RWPE1 (cell line): Measurements from ENCODE around the gene C11orf91.

Experiments used
- CTCF ChIA-PET: fragments of 350-600 bp; sonication (Branson Sonifier 250); formaldehyde crosslinking; extraction: SDS; loops from one replicate; lab custom pipeline; 2021; lab: Yijun Ruan, JAX
- POLR2A ChIA-PET: fragments of 400-600 bp; formaldehyde crosslinking; extraction: SDS; loops from one replicate; lab custom pipeline; 2020; ENCODE audit warnings: antibody characterized with exemption; ENCODE audit not compliant: low non-redundant PET; lab: Yijun Ruan, JAX
- DNase-seq: peaks from one replicate; pipeline ENCODE4 v3.0.0; 2012; ENCODE audit warnings: low spot score
- H3K27ac ChIP-seq: fragments of 450-650 bp; 2 replicates; pipeline ENCODE4 v1.5.1; 2017
- TF ChIP-seq, protein P1 (sequence below): fragments of 450-650 bp; conservative IDR thresholded peaks from 2 replicates; pipeline ENCODE4 v1.5.1; 2017; ENCODE audit warnings: low read depth, mild to moderate bottlenecking

C11orf91 gene

DNA sequence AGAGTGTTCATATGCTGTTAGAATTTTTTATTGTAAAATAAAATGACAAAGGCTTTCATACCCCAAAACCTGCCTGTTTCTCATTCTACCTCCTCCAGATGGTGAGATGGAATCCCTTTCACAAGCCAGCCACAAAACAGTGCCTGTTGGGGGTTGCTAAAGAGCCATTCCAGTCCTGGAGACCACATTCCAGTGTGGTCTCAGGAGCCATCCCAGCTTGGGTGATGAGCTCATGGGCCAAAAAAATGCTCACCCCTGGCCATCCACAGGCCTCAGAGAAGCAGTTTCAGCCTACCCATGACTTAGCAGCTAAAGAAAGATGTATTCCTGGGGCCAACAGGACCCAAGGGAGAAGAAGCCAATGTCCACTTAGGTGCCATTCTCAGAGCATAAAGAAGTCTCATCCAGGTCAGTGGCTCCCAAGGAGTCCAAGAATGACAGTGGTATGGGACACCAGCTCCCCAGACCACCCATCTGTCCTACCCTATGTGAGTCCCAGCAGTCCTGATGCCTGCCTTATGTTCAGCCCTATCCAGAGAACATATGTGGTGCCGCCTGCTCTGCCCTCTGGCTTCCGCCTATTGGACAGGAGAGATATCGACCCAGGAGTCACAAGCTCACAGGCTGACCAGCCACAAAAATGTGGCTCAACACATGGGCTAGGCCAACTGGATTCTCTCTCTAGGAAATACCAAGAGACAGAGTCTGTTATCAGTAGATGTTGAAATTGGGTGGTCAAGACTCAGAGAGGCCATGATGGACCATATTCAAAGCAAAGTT, 26.4 kb downstream of the C11orf91 start:
- CTCF ChIA-PET: no interaction called here

DNA sequence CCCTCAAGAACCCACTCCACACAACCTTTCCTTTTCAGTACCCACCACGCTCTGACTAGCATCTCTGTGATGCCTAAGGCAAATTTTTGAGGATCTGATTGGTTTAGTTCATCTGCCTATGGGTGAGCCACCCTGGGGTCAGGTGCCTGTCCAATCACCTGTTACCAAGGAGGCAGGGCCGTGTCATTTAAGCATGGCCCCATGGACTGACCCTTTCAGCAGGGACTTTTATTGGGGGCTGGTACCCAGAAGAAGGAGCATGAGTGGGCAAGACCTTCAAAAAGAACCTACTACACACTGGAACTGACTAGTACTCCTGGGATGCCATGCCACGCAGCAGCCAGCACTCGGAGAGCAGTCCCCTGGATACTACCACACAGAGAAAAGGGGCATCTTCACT, 28.4 kb downstream of the C11orf91 start:
- TF ChIP-seq, protein P1, sequence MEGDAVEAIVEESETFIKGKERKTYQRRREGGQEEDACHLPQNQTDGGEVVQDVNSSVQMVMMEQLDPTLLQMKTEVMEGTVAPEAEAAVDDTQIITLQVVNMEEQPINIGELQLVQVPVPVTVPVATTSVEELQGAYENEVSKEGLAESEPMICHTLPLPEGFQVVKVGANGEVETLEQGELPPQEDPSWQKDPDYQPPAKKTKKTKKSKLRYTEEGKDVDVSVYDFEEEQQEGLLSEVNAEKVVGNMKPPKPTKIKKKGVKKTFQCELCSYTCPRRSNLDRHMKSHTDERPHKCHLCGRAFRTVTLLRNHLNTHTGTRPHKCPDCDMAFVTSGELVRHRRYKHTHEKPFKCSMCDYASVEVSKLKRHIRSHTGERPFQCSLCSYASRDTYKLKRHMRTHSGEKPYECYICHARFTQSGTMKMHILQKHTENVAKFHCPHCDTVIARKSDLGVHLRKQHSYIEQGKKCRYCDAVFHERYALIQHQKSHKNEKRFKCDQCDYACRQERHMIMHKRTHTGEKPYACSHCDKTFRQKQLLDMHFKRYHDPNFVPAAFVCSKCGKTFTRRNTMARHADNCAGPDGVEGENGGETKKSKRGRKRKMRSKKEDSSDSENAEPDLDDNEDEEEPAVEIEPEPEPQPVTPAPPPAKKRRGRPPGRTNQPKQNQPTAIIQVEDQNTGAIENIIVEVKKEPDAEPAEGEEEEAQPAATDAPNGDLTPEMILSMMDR: no peak
- POLR2A ChIA-PET: no interaction called here
- H3K27ac ChIP-seq: no peak overlapping the region
- CTCF ChIA-PET: interaction anchor here (0.5 to 1.0 kb wide), 3 partner anchors 10 to 143 kb away, joined by 3 read pairs; no protein-coding TSS in a partner anchor
- DNase-seq: no peak

More for the DNA sequence above, 26.4 kb downstream of the C11orf91 start:
- no peak overlapping the region for H3K27ac ChIP-seq
- POLR2A ChIA-PET: no interaction called here
- TF ChIP-seq, protein P1: no peak
- DNase-seq: no peak

DNA sequence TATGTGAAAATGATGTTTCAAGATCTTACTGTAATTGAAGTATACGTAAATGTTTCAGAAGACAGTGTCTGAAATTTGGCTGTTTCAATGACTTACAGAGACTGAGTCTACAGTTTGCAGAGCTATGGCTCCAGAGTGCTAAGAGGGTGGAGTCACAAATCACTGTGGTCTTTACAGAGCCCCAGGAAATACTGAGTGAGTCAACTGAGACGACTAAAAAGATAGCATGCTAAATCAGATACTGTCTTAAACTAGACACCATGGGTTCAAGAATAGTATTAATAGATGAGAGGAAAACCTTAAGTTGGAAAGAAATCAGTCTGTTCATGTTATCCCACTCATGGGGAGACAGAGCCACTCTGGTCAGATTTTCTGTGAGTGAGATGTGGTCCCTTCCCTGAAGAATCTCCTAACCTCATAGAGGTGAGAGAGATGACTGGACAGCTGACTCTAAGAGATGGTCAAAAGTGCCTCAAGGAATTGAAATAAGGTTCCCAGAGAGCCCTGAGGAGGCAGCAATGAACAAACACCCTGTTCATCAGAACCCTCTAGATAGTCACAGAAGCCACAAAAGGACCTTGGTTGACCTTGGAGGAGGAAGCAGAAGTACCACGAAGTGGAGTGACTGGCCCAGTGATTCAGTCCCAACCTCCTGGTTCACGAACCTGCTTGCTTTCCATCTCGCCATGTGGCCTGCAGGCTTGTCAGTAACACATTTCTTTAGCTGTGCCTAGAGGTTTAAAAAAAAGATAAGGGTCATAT, 30.2 kb downstream of the C11orf91 start:
- TF ChIP-seq, protein P1: no peak
- no peak for DNase-seq
- CTCF ChIA-PET: interaction anchor here (0.6 to 0.7 kb wide), 3 partner anchors 12 to 298 kb away, joined by 3 to 4 read pairs (median 4); no protein-coding TSS in a partner anchor
- POLR2A ChIA-PET: no interaction called here
- H3K27ac ChIP-seq: no peak overlapping the region

DNA sequence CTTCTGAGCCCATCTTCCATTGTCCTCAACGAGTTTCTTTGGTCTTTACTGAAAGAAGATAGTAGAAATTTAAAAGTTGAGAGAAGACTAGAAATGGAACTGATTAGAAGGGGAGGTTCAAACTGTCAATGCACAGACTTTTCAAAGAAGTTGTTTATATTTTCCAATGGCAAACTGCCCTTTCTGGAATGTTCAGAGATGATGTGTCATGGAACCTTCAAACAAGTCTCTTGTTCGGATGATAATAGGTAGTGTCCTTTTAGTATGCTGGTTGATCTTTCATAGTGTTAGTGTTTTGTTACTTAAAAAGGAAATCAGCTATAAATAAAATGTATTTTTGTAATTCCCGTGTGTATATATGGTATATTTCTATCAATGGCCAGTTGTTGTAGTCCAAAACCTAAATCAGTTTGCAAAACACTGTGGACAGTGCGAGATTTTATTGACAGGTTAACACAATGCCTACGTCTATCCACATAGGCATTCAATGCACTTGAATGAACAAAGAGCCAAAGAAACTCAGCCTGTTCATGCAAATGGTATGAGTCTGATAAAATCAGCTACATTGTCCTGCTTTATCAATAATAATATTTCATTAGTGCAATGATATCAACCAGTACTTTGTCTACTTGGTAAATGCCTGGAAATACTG, 30.9 kb downstream of the C11orf91 start:
- TF ChIP-seq, protein P1: no peak

DNA sequence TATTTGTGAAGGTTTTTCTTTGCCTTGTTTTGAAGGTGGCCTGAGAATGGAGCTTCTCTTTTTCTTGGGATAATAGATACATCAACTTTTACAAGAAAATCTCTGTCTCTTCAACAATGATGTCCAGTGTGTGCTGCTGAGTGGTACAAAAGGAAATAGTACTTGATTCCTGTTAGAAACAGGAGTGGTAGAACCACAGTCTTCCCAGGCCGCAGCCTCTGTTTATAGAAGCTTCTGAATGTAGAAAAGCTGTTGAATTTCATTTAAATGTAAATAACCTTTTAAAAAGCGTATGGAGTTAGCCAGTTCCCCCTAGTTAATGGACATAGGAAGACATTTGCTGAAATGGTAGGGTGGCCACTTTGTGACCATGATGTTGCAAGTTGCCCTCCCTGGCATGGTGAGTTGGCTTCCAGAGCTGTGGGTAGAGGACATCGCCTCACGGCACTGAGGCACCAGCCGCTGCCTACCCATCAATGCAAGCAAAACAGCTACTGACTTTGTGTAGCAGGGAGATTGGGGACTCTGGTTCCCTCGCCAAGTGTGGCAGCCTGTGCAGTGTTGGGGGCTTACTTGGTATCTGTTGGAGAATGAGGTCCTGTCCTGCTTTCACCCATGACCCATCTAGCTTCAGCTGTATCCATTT, 31.6 kb downstream of the C11orf91 start:
- POLR2A ChIA-PET: no interaction called here
- DNase-seq: no peak
- CTCF ChIA-PET: no interaction called here
- no peak overlapping the region for H3K27ac ChIP-seq
- TF ChIP-seq, protein P1: no peak

More for the DNA sequence above, 30.9 kb downstream of the C11orf91 start:
- ChIA-PET CTCF (interaction anchor here (0.7 kb wide), 1 partner anchor 297 kb away, joined by 4 read pairs; no protein-coding TSS in a partner anchor), POLR2A (no interaction called here)
- no peak overlapping the region for H3K27ac ChIP-seq
- DNase-seq: no peak

DNA sequence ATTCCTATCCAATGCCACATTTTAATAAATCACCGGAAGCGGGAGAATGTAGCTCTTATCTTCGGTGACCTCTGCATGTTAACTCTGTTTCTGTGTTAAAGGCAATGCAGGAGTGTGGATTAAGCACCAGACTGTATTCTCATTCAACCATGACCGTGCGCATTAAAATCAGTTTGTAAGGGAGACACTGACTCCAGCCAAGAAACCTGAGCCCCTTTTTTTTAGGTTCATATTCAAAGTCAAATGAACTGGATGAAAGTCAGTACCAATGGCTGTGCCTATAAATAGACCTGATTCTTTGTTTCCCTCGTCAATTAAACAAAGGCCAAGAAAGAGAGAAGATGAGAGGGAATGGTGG, 32.2 kb downstream of the C11orf91 start:
- TF ChIP-seq, protein P1: no peak
- POLR2A ChIA-PET: no interaction called here
- CTCF ChIA-PET: no interaction called here
- no peak for DNase-seq
- H3K27ac ChIP-seq: no peak overlapping the region
